ENCODE measurements around the gene TMEM178A. TPM values are rescaled to one million over a fixed set of nuclear protein-coding genes. Genes with fewer than 3 reads are reported as not detected.
A peak's percentile ranks its signal among the peaks of the same experiment; 100 is the strongest.
"Not testable (repeated sequence)": the region's sequence is repeated elsewhere in the genome, so short reads cannot be mapped to it uniquely, and the experiment has no call there.

The TMEM178A gene
- total and polyA plus RNA-seq, 4 donors = 13.6 to 55.8 (median 36.2) TPM

DNA sequence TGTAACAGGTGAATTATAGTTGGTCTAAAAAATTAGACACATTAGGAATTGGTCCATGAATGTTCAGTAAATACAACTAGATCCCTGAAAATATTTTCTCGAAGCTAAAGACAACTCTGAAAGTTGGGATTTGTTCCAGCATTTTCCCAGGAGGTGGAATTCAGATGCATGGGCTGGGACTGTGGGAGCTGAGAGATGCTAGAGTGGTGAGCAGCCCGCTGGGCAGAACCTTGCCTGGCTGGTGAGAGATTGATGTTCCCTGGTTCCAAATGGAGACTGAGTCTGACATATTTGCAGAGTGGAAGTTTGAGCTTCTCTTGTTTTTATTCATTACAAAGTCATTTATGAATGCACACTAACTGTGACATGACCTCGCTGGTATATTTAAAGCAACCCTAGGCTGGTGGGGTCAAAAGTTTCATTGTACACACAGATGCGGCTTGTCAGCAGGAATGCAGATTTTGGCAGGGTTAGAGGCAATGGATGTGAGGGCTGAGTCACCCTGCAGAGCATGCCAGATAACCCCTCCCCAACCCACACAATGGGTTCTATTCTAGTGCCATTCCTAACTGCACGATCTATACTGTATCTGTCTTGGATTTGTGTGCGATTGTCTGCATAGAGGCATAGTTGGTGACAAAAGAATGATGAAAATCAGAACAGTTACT is 23.5 kb upstream of the TMEM178A start:
- Histone ChIP-seq H3K36me3 (ENCODE audit: control insufficient read depth, insufficient read depth, low read length) (no peaks in the 10 kb centered on the region), H3K27me3 (ENCODE audit: control insufficient read depth, insufficient read depth, low read length) (no peaks in the 10 kb centered on the region), H3K9me3 (ENCODE audit: control insufficient read depth, insufficient read depth, low read length) (no peaks in the 10 kb centered on the region), H3K4me3 (ENCODE audit: low read depth, low read length) (no peak overlapping the region), H3K27ac (ENCODE audit: low read depth, low read length) (no peak overlapping the region), H3K4me1 (ENCODE audit: control insufficient read depth, insufficient read depth, low read length) (peaks cover 16% of the 10 kb centered on the region)
- DNase-seq (ENCODE audit: low read depth in 4 of 6, low spot score in 6 of 6) = peak in 2 of 6 donors; percentile 48 to 59
- WGBS (ENCODE audit: insufficient coverage) = no CpG with 5 or more reads among the region's 6 CpGs

DNA sequence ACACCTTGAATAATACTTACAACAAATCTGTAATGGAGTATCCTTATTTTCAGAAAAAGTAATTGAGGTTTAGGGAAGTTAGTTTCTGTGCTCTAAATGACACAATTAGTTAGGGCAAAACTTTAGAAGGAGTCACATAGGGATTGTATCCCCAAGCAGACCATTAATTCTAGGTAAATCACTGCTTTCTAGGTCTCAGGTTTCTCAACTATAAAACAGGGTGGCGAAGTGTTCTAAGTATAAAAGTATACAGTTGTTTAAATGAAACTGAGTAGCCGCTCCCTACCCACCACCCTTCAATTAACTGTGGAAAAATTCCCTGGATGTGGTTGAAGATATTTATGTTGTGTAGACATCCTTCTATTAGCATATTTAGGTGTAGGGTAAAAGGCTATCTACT is 19.9 kb upstream of the TMEM178A start:
- no peak for DNase-seq (ENCODE audit: low read depth in 4 of 6, low spot score in 6 of 6)
- no CpG with 5 or more reads among the region's 2 CpGs for WGBS (ENCODE audit: insufficient coverage)
- H3K4me1 ChIP-seq (ENCODE audit: control insufficient read depth, insufficient read depth, low read length) = peaks cover 11% of the 10 kb centered on the region
- H3K4me3 ChIP-seq (ENCODE audit: low read depth, low read length) = no peak overlapping the region
- no peaks in the 10 kb centered on the region for H3K9me3 ChIP-seq (ENCODE audit: control insufficient read depth, insufficient read depth, low read length)
- H3K36me3 ChIP-seq (ENCODE audit: control insufficient read depth, insufficient read depth, low read length) = no peaks in the 10 kb centered on the region
- no peaks in the 10 kb centered on the region for H3K27me3 ChIP-seq (ENCODE audit: control insufficient read depth, insufficient read depth, low read length)
- no peak overlapping the region for H3K27ac ChIP-seq (ENCODE audit: low read depth, low read length)

GRCh38 chr2:39646267-39646666 is 19.4 kb upstream of the TMEM178A start:
- no peak for DNase-seq (ENCODE audit: low read depth in 4 of 6, low spot score in 6 of 6)
- no peaks in the 10 kb centered on the region for H3K27me3 ChIP-seq (ENCODE audit: control insufficient read depth, insufficient read depth, low read length)
- WGBS (ENCODE audit: insufficient coverage) = no CpG with 5 or more reads among the region's 1 CpG

DNA sequence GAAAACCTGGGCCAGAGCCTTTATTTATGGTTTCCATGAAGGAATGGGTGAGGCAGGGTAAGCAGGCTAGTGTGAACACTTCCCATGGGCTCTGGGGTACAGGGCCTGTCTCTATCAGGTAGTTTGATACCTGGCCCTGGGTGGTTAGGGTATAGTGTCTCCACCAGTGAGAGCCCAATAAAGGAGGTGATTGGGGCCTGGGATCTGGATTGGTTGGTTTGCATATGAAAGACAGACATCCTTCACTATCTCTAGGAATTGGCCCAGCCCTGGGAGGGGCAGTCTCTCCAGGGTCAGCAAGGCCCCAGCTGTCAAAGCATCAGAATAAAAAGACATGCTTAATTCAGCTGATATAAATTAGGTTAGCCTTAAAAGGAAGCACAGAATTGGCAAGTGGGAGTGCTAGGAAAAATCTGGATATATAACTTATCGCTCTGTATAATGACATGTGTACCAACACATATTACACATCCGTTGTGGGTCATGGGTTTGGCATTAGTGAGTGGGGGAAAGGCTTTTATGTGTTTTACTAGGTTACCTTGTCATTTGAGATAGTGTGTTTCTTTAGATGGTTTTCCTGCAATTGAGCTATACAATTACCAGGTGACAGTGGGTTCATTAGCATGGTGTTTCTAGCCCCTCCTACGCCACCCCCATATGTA is 18.5 kb upstream of the TMEM178A start:
- Histone ChIP-seq H3K27ac (ENCODE audit: low read depth, low read length) (no peak overlapping the region), H3K36me3 (ENCODE audit: control insufficient read depth, insufficient read depth, low read length) (no peaks in the 10 kb centered on the region), H3K4me3 (ENCODE audit: low read depth, low read length) (no peak overlapping the region), H3K27me3 (ENCODE audit: control insufficient read depth, insufficient read depth, low read length) (no peaks in the 10 kb centered on the region), H3K9me3 (ENCODE audit: control insufficient read depth, insufficient read depth, low read length) (no peaks in the 10 kb centered on the region), H3K4me1 (ENCODE audit: control insufficient read depth, insufficient read depth, low read length) (peaks cover 8% of the 10 kb centered on the region)
- no peak for DNase-seq (ENCODE audit: low read depth in 4 of 6, low spot score in 6 of 6)
- WGBS (ENCODE audit: insufficient coverage) = no CpG with 5 or more reads among the region's 3 CpGs

More at GRCh38 chr2:39646267-39646666, 19.4 kb upstream of the TMEM178A start:
- Histone ChIP-seq H3K4me1 (ENCODE audit: control insufficient read depth, insufficient read depth, low read length) (peaks cover 11% of the 10 kb centered on the region), H3K27ac (ENCODE audit: low read depth, low read length) (no peak overlapping the region), H3K4me3 (ENCODE audit: low read depth, low read length) (no peak overlapping the region), H3K36me3 (ENCODE audit: control insufficient read depth, insufficient read depth, low read length) (no peaks in the 10 kb centered on the region), H3K9me3 (ENCODE audit: control insufficient read depth, insufficient read depth, low read length) (no peaks in the 10 kb centered on the region)

DNA sequence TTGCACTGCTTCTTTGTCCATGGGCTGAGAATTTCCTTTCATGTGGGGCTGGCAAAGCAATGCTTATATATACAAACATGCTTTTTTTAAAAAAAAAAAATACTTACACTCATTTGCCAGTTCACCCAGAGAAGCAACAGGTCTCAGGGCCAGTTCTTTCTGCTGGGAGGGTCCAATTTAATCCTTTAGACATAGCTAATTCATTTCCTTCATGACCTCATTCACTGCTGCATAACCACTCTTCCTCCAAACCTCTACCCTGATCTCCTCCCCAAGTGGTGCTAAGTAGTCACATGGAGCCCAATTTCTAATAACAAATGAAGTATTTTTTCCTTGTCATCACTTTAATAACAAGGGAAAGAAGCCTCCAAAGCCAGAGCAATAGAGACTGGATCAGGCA is 17.1 kb upstream of the TMEM178A start:
- no peaks in the 10 kb centered on the region for H3K9me3 ChIP-seq (ENCODE audit: control insufficient read depth, insufficient read depth, low read length)
- H3K4me3 ChIP-seq (ENCODE audit: low read depth, low read length) = no peak overlapping the region
- H3K27ac ChIP-seq (ENCODE audit: low read depth, low read length) = no peak overlapping the region
- no peaks in the 10 kb centered on the region for H3K4me1 ChIP-seq (ENCODE audit: control insufficient read depth, insufficient read depth, low read length)
- DNase-seq (ENCODE audit: low read depth in 4 of 6, low spot score in 6 of 6) = no peak
- H3K36me3 ChIP-seq (ENCODE audit: control insufficient read depth, insufficient read depth, low read length) = no peaks in the 10 kb centered on the region
- H3K27me3 ChIP-seq (ENCODE audit: control insufficient read depth, insufficient read depth, low read length) = no peaks in the 10 kb centered on the region

- Histone ChIP-seq H3K27me3 (ENCODE audit: control insufficient read depth, insufficient read depth, low read length) (no peaks in the 10 kb centered on the region), H3K27ac (ENCODE audit: low read depth, low read length) (no peak overlapping the region), H3K4me1 (ENCODE audit: control insufficient read depth, insufficient read depth, low read length) (no peaks in the 10 kb centered on the region), H3K36me3 (ENCODE audit: control insufficient read depth, insufficient read depth, low read length) (no peaks in the 10 kb centered on the region), H3K4me3 (ENCODE audit: low read depth, low read length) (no peak overlapping the region), H3K9me3 (ENCODE audit: control insufficient read depth, insufficient read depth, low read length) (no peaks in the 10 kb centered on the region)
- no peak for DNase-seq (ENCODE audit: low read depth in 4 of 6, low spot score in 6 of 6)
- WGBS (ENCODE audit: insufficient coverage) = no CpG with 5 or more reads among the region's 2 CpGs
Observed at GRCh38 chr2:39649511-39649910, 16.2 kb upstream of the TMEM178A start.

DNA sequence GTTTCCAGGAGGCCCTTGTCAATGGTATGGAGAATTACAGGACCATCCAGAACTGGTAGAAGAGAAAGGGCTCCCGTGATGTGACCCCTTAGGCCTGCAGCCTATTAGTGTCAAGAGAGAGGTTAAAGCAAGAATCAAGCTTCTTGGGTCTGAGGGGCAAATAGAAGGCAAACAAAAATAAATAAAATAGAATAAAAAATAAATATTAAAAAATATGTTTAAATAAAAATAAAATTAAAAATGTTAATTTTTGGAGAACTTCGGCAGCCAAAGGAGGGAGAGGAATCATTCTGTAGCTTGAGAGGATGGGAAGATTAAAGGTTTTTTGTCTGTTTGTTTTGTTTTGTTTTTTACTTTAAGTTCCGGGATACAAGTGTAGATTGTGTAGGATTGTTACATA is 15.2 kb upstream of the TMEM178A start:
- Histone ChIP-seq H3K36me3 (ENCODE audit: control insufficient read depth, insufficient read depth, low read length) (no peaks in the 10 kb centered on the region), H3K27me3 (ENCODE audit: control insufficient read depth, insufficient read depth, low read length) (no peaks in the 10 kb centered on the region), H3K4me1 (ENCODE audit: control insufficient read depth, insufficient read depth, low read length) (no peaks in the 10 kb centered on the region), H3K27ac (ENCODE audit: low read depth, low read length) (no peak overlapping the region), H3K9me3 (ENCODE audit: control insufficient read depth, insufficient read depth, low read length) (peaks cover 3% of the 10 kb centered on the region), H3K4me3 (ENCODE audit: low read depth, low read length) (no peak overlapping the region)
- DNase-seq (ENCODE audit: low read depth in 4 of 6, low spot score in 6 of 6) = no peak
- 80% methylated on average over 1 of the region's 3 CpGs for WGBS (ENCODE audit: insufficient coverage)

- H3K9me3 ChIP-seq (ENCODE audit: control insufficient read depth, insufficient read depth, low read length); H3K4me3 ChIP-seq (ENCODE audit: low read depth, low read length); DNase-seq (ENCODE audit: low read depth in 4 of 6, low spot score in 6 of 6); H3K4me1 ChIP-seq (ENCODE audit: control insufficient read depth, insufficient read depth, low read length); H3K27me3 ChIP-seq (ENCODE audit: control insufficient read depth, insufficient read depth, low read length); H3K36me3 ChIP-seq (ENCODE audit: control insufficient read depth, insufficient read depth, low read length); H3K27ac ChIP-seq (ENCODE audit: low read depth, low read length): not testable (repeated sequence)
- no CpG with 5 or more reads among the region's 2 CpGs for WGBS (ENCODE audit: insufficient coverage)
Observed at GRCh38 chr2:39656215-39656614, 9.5 kb upstream of the TMEM178A start.

DNA sequence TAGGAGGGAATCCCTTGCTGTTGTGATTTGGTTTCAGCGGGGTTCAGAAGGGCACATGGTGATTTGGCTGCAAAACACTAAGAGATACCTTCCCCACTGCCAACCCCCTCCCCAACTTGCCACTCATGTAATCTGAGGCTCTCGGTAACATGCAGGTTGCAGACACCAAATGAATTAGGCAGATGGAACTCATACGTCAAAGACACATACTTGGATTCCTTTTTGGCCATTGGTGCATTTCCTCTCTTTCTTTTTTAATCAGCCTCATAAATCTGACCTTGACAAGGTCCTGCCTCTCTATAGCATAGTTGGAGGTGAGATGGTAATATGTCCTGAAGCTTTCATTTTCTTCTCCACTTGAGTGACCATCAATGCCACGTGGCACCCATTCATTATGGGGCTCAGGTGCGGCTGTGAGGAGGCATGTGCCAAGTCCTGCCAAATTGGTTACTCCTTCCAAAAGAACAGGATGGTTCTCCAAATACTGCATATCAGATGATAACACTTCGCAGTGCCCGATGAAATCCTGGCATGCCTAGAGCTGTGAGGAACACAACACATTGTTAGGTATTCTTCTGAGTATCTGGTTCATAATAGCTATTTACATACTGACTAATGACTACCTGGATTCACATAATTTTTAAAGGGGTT is 8.3 kb upstream of the TMEM178A start:
- H3K27ac ChIP-seq (ENCODE audit: low read depth, low read length) = no peak overlapping the region
- no peak overlapping the region for H3K4me3 ChIP-seq (ENCODE audit: low read depth, low read length)
- H3K27me3 ChIP-seq (ENCODE audit: control insufficient read depth, insufficient read depth, low read length) = no peaks in the 10 kb centered on the region
- 68% methylated on average over 4 of the region's 7 CpGs for WGBS (ENCODE audit: insufficient coverage)
- peaks cover 2% of the 10 kb centered on the region for H3K4me1 ChIP-seq (ENCODE audit: control insufficient read depth, insufficient read depth, low read length)
- no peaks in the 10 kb centered on the region for H3K36me3 ChIP-seq (ENCODE audit: control insufficient read depth, insufficient read depth, low read length)
- DNase-seq (ENCODE audit: low read depth in 4 of 6, low spot score in 6 of 6) = no peak
- peaks cover 3% of the 10 kb centered on the region for H3K9me3 ChIP-seq (ENCODE audit: control insufficient read depth, insufficient read depth, low read length)

DNA sequence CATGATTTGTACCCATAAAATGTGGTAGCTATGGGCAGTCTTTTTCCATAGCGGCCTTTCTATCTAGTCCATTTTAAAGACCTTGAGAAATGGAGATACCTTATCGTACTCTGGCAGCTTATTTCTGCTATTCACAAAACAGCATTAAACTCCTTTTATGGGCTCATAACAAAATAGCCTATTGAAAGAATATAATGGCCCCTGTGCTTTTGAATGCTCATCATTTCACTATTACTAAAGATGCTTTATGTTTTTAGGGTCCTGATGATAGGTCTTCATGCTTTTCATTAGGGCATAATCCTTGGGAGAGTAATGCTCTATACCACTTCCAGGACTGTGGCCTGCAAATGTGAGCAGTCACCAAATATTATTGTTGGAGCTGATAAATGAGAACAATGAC is 7.3 kb upstream of the TMEM178A start:
- no CpG with 5 or more reads among the region's 2 CpGs for WGBS (ENCODE audit: insufficient coverage)
- Histone ChIP-seq H3K27ac (ENCODE audit: low read depth, low read length) (no peak overlapping the region), H3K27me3 (ENCODE audit: control insufficient read depth, insufficient read depth, low read length) (no peaks in the 10 kb centered on the region), H3K36me3 (ENCODE audit: control insufficient read depth, insufficient read depth, low read length) (no peaks in the 10 kb centered on the region), H3K4me3 (ENCODE audit: low read depth, low read length) (no peak overlapping the region), H3K4me1 (ENCODE audit: control insufficient read depth, insufficient read depth, low read length) (peaks cover 2% of the 10 kb centered on the region), H3K9me3 (ENCODE audit: control insufficient read depth, insufficient read depth, low read length) (peaks cover 3% of the 10 kb centered on the region)
- DNase-seq (ENCODE audit: low read depth in 4 of 6, low spot score in 6 of 6) = no peak
